SK-N-SH (cell line): ENCODE measurements around the gene ST8SIA6.
"Not testable (repeated sequence)": the region's sequence is repeated elsewhere in the genome, so short reads cannot be mapped to it uniquely, and the experiment has no call there.

Source experiments
- CHD2 ChIP-seq: fragments of 150-350 bp; IDR thresholded peaks from 2 replicates; pipeline ENCODE4 v1.6.1; 2018; ENCODE audit warnings: low read length; ENCODE audit not compliant: partially characterized antibody
- GABPA ChIP-seq: IDR thresholded peaks from 2 replicates; pipeline ENCODE4 v1.4.0; 2012; ENCODE audit warnings: low read depth, mild to moderate bottlenecking
- JUND ChIP-seq: IDR thresholded peaks from 2 replicates; pipeline ENCODE4 v1.4.0; 2012
- NRF1 ChIP-seq: IDR thresholded peaks from 2 replicates; pipeline ENCODE4 v1.6.1; 2012; ENCODE audit warnings: low read depth, mild to moderate bottlenecking, low read length
- SIN3A ChIP-seq: IDR thresholded peaks from 2 replicates; pipeline ENCODE4 v1.6.1; 2012; ENCODE audit warnings: low read depth, mild to moderate bottlenecking, low read length, moderate library complexity, borderline replicate concordance
- YY1 ChIP-seq: IDR thresholded peaks from 2 replicates; pipeline ENCODE4 v1.4.0; 2012; ENCODE audit warnings: low read depth, mild to moderate bottlenecking
- TF ChIP-seq, protein P1 (sequence below): fragments of 200-600 bp; sonication (generic); IDR thresholded peaks from 2 replicates; pipeline ENCODE4 v1.6.1; 2017; ENCODE audit warnings: antibody characterized with exemption, mild to moderate bottlenecking, moderate library complexity

GRCh38 chr10:17436578-17436977, 17.8 kb downstream of the ST8SIA6 start:
- TF ChIP-seq JUND, CHD2, GABPA, NRF1, SIN3A, YY1: not testable (repeated sequence)
- TF ChIP-seq, protein P1, sequence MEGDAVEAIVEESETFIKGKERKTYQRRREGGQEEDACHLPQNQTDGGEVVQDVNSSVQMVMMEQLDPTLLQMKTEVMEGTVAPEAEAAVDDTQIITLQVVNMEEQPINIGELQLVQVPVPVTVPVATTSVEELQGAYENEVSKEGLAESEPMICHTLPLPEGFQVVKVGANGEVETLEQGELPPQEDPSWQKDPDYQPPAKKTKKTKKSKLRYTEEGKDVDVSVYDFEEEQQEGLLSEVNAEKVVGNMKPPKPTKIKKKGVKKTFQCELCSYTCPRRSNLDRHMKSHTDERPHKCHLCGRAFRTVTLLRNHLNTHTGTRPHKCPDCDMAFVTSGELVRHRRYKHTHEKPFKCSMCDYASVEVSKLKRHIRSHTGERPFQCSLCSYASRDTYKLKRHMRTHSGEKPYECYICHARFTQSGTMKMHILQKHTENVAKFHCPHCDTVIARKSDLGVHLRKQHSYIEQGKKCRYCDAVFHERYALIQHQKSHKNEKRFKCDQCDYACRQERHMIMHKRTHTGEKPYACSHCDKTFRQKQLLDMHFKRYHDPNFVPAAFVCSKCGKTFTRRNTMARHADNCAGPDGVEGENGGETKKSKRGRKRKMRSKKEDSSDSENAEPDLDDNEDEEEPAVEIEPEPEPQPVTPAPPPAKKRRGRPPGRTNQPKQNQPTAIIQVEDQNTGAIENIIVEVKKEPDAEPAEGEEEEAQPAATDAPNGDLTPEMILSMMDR, result not testable (repeated sequence)
